ENCODE results near the gene TTLL11.

DNA sequence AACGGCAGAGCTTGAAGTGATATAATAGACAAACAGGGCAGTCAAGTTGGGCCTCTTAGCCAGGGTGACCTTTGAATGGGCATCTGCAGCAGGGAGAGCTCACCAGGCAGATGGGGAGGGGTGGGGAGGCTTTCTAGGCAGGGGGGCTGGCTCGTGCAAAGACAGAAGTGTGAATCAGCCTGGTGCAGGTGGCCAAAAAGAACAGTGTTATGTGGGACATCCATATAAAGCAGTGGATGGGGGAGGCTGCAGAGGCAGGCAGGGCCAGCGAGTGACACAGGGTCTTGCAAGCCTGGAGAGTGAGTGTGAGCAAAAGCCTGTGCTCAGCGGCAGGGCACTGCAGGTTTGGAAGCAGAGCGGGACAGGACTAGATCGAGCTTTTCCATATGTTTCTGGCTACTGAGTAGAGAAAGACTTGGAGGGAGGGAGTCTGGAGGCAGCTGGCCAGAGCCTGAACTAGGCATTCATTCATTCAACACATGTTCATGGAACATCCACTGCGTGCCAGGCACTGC, 14.2 kb upstream of the TTLL11 start:
- no peak for TF ChIP-seq TAF1 (conservative IDR thresholded peaks at IDR 0.05)
- TF ChIP-seq, protein P1, sequence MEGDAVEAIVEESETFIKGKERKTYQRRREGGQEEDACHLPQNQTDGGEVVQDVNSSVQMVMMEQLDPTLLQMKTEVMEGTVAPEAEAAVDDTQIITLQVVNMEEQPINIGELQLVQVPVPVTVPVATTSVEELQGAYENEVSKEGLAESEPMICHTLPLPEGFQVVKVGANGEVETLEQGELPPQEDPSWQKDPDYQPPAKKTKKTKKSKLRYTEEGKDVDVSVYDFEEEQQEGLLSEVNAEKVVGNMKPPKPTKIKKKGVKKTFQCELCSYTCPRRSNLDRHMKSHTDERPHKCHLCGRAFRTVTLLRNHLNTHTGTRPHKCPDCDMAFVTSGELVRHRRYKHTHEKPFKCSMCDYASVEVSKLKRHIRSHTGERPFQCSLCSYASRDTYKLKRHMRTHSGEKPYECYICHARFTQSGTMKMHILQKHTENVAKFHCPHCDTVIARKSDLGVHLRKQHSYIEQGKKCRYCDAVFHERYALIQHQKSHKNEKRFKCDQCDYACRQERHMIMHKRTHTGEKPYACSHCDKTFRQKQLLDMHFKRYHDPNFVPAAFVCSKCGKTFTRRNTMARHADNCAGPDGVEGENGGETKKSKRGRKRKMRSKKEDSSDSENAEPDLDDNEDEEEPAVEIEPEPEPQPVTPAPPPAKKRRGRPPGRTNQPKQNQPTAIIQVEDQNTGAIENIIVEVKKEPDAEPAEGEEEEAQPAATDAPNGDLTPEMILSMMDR (IDR thresholded peaks at IDR 0.05; ENCODE audit: low read depth, low read length, missing input control), result no peak
- TF ChIP-seq SP1 (IDR thresholded peaks at IDR 0.05), result no peak
- no peak for TF ChIP-seq FOXA1 (IDR thresholded peaks at IDR 0.05)
- no peak for TF ChIP-seq RAD21 (IDR thresholded peaks at IDR 0.05)
- TF ChIP-seq EGR1 (IDR thresholded peaks at IDR 0.05; ENCODE audit: low read depth in 2 of 2), result no peak
- TF ChIP-seq, protein P2, sequence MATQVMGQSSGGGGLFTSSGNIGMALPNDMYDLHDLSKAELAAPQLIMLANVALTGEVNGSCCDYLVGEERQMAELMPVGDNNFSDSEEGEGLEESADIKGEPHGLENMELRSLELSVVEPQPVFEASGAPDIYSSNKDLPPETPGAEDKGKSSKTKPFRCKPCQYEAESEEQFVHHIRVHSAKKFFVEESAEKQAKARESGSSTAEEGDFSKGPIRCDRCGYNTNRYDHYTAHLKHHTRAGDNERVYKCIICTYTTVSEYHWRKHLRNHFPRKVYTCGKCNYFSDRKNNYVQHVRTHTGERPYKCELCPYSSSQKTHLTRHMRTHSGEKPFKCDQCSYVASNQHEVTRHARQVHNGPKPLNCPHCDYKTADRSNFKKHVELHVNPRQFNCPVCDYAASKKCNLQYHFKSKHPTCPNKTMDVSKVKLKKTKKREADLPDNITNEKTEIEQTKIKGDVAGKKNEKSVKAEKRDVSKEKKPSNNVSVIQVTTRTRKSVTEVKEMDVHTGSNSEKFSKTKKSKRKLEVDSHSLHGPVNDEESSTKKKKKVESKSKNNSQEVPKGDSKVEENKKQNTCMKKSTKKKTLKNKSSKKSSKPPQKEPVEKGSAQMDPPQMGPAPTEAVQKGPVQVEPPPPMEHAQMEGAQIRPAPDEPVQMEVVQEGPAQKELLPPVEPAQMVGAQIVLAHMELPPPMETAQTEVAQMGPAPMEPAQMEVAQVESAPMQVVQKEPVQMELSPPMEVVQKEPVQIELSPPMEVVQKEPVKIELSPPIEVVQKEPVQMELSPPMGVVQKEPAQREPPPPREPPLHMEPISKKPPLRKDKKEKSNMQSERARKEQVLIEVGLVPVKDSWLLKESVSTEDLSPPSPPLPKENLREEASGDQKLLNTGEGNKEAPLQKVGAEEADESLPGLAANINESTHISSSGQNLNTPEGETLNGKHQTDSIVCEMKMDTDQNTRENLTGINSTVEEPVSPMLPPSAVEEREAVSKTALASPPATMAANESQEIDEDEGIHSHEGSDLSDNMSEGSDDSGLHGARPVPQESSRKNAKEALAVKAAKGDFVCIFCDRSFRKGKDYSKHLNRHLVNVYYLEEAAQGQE (IDR thresholded peaks at IDR 0.05), result no peak
- TF ChIP-seq GABPA (IDR thresholded peaks at IDR 0.05 in 1 of 2, conservative IDR thresholded peaks at IDR 0.05 in 1 of 2), result no peak
- TF ChIP-seq, protein P3, sequence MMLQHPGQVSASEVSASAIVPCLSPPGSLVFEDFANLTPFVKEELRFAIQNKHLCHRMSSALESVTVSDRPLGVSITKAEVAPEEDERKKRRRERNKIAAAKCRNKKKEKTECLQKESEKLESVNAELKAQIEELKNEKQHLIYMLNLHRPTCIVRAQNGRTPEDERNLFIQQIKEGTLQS (IDR thresholded peaks at IDR 0.05), result no peak
- TF ChIP-seq, protein P4, sequence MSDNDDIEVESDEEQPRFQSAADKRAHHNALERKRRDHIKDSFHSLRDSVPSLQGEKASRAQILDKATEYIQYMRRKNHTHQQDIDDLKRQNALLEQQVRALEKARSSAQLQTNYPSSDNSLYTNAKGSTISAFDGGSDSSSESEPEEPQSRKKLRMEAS (IDR thresholded peaks at IDR 0.05), result no peak
- TF ChIP-seq, protein P5, sequence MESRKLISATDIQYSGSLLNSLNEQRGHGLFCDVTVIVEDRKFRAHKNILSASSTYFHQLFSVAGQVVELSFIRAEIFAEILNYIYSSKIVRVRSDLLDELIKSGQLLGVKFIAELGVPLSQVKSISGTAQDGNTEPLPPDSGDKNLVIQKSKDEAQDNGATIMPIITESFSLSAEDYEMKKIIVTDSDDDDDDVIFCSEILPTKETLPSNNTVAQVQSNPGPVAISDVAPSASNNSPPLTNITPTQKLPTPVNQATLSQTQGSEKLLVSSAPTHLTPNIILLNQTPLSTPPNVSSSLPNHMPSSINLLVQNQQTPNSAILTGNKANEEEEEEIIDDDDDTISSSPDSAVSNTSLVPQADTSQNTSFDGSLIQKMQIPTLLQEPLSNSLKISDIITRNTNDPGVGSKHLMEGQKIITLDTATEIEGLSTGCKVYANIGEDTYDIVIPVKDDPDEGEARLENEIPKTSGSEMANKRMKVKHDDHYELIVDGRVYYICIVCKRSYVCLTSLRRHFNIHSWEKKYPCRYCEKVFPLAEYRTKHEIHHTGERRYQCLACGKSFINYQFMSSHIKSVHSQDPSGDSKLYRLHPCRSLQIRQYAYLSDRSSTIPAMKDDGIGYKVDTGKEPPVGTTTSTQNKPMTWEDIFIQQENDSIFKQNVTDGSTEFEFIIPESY (IDR thresholded peaks at IDR 0.05), result no peak
